ENCODE measurements around the gene TEX2.
"Not testable (repeated sequence)": the region's sequence is repeated elsewhere in the genome, so short reads cannot be mapped to it uniquely, and the experiment has no call there.

The TEX2 gene

GRCh38 chr17:64180089-64181073, 82.7 kb downstream of the TEX2 start:
- DNase-seq (ENCODE audit: low spot score), result no peak

DNA sequence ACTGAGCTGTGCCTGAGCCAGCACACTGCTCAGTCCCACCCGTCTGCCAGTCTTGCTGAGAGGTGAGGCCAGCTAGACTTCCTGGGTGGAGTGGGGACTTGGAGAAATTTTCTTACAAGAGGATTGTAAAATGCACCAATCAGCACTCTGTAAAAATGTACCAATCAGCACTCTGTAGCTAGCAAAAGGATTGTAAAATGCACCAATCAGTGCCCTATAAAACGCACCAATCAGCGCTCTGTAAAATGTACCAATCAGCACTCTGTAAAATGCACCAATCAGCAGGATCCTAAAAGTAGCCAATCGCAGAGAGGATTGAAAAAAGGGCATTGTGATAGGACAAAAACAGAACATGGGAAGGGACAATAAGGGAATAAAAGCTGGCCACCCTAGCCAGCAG, 84.0 kb downstream of the TEX2 start:
- not testable (repeated sequence) for DNase-seq (ENCODE audit: low spot score)

DNA sequence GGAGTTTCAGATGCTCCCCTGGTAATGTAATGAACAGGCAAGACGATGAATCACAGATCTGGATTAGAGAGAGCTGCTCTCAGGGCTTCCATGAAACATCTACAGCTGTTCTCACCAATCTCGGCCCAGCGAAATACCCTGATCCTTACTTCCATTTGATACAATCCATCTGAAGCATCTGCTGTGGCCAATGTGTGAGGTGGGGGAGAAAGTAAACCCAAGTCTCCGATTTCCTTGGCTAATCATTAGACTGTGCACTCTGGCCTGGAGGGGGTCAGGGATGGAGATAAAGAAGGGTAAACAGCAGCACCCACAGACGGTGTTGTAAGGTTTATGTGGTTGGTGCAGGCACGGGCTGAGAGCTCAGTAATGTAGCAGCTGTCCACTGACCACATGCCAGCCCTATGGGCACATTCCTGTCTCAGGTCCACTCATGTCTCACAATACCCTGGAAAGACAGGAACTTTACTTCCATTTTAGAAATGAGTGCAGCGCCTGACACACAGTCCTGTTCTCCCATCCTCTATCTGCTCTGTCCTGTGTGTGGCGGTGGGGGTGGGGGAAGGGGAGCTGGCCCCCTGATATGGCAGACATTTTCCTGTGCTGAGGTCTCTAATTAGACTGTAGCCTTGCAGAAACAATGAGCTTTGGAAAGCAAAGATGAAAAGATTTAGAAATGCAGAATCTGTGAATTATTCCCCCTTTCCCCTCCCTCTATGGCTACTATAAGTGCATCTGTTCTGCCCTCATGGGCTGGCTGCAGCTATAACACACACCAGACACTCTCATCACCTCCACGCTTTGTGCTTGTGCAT, 84.8 kb downstream of the TEX2 start:
- peak; percentile 34 for DNase-seq (ENCODE audit: low spot score)

GRCh38 chr17:64177311-64178010, 85.6 kb downstream of the TEX2 start:
- DNase-seq (ENCODE audit: low spot score), result no peak

DNA sequence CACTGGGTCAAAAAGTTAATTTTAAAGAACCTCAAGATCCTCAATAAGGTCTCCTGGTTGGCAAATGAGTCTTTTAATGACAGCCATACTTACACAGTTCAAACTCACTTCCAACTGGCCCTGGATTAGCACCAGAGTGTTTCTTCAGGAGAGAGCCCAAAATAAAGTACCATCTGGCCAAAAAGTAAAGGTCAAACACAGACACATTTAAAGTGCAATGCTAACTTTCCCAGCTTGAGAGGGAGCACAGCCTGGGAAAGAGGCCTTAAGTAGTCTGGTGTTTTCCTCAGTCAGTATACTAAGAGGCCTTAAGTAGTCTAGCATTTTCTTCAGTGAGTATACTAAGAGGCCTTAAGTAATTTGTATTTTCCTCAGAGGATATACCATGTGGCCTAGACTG, 86.5 kb downstream of the TEX2 start:
- no peak for DNase-seq (ENCODE audit: low spot score)

- peak; percentile 70 for DNase-seq (ENCODE audit: low spot score)
These were observed 88.2 kb downstream of the TEX2 start for GRCh38 chr17:64174686-64175456.

GRCh38 chr17:64173646-64174045, 89.4 kb downstream of the TEX2 start:
- no peak for DNase-seq (ENCODE audit: low spot score)

DNA sequence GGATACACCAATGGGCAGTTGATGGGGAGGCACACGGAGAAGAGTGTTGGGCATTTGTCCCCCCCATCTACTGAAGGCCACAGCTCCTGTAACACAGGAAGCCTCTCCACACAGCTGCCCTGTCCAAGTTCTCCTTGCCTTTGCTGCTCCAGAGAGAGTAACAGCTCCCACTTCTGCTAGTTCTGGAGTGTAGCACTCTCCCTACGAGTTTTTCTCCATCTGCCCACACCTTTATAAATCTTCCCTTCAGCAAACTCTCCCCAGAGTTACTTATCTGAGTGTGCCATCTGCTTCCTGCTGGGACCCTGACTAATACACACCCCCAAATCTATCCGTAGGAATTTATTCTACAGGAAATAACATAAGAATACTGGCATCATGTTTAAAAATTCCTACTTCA, 90.5 kb downstream of the TEX2 start:
- DNase-seq (ENCODE audit: low spot score), result no peak

DNA sequence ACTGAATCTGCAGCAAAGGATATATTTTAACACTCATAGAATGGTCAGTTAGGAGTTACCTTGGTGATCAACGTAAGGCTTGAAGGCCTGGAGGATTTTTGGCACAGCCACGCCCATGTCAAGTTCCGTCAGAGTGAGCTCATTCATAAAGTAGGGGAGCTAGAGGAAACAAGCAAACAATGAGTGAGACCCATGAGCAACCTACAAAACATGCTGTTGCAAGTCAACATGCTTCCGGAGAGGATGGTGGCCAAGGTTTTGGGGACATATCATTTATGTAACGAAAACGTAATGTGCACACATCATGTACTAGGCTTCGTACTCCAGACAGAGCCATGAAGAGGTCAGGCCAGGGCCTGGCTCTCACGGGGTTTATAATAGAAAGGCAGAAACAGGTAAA, 92.0 kb downstream of the TEX2 start:
- DNase-seq (ENCODE audit: low spot score), result no peak

DNA sequence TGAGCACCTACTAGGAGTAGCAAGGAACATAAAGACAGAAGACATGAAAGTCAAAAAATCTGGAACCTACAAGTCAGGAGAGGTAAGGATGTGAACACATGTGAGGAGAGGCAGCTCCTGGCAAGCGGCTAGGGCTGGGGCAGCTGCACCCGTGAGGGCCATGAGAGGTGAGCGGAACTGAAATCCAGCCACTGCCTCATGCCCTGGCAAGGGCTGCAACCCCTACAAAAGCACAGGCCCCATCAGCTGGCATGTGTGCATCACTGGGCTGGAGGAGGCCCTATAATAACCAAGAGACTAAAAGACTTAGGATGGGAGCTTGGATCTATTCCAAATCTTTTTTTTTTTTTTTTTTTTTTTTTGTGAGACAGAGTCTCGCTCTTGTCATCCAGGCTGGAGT, 92.8 kb downstream of the TEX2 start:
- no peak for DNase-seq (ENCODE audit: low spot score)

GRCh38 chr17:64167666-64168065, 95.4 kb downstream of the TEX2 start:
- not testable (repeated sequence) for DNase-seq (ENCODE audit: low spot score)

DNA sequence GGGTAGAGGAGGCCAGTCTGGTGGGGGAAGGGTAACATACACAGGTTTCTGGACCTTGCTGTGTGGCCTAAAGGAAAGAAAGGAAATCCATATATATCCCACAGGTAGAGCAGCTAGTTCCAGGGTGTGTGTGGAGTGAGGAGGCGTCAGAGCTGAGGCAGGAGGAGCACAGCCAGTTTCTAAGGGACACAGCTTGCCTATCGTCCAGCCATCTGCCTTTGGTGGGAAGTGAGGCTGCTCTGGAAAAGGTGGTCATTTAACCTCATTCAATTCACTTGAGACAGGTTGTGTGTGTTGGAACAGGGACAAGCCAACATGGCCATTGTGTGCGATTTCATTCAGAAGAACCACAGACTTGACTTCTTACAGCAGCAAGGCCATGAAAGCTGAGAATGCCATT, 96.2 kb downstream of the TEX2 start:
- no peak for DNase-seq (ENCODE audit: low spot score)

- no peak for DNase-seq (ENCODE audit: low spot score)
These were observed 97.7 kb downstream of the TEX2 start for GRCh38 chr17:64165347-64165746.

GRCh38 chr17:64164596-64165285, 98.3 kb downstream of the TEX2 start:
- no peak for DNase-seq (ENCODE audit: low spot score)

- no peak for DNase-seq (ENCODE audit: low spot score)
These were observed 99.6 kb downstream of the TEX2 start for GRCh38 chr17:64163468-64163867.

DNA sequence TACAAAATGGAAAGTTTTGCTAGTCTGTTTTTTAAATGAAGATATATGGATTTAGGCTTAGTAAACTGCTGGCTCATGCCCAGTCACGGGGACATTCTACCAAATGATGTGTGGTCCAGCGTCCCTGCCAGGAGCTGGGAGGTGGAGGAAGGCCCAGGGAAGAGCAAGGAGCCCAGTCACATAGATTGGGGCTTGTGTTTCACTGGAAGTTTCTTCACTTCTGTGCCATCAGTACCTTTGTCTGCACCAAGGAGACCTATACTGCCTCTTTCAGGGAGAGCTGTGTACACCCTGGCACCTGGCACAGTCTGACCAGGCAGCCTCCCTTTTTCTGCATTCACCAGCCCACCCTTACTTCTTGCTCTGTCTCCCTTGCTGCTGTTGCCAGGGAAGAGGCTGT, 100.5 kb downstream of the TEX2 start:
- no peak for DNase-seq (ENCODE audit: low spot score)

DNA sequence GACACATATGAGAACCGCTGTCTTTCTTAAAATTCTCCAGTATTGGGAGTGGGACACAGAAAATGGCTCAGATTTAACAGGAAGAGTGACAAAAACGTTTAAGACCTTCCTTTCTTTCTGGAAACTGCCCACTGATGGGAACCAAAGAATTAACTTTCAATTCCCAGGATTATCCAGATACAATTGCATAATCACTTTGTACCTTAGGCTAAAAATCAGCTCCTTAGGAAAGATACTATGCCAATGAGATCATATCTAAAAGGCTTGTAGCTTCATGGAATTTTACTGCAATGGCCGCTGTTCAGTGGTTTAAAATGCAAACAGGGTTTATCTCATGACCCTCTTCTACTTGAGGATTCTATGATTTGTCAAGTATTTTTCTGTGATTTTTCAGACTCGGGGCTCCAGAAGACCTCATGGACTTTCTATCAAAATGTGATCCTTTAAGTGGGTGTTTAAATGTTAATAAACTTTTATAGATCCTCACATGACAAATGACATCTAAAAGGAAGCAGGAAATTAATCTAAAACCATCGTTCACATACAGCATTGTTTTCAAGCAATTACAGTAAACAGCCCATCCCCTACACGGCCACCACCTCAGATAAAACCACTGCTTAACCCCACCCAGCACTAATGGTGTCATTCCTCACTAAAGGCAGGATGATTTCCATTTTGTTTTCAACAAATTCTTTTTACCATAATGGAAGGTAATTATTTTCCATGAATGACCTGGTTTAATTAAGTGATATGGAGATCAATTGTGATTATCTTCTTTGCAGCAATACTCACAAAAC, 101.5 kb downstream of the TEX2 start:
- no peak for DNase-seq (ENCODE audit: low spot score)

DNA sequence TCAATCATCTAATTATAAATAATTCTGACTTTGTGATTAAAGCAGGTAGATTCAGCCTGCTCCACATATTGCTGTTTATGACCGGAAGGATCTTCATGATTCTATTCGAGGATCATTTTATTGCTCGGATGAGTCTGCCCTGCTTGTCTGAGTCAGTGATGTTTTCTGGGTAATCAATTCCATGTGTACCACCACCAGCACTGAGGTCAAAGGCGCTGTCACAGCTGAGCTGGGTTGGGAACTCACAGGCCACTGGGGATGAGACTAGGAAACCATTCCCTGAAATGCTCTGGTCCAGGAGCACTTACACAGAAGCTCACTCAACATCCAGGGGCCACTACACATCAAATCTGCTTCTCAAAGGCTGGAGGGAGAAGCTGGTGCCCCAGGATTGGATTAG, 102.7 kb downstream of the TEX2 start:
- no peak for DNase-seq (ENCODE audit: low spot score)

GRCh38 chr17:64158831-64159590, 104.0 kb downstream of the TEX2 start:
- DNase-seq (ENCODE audit: low spot score), result no peak

Data from kidney tubule cell (primary cell).